Muscle layer of duodenum (tissue), 2 donors: ENCODE measurements around the gene CAD.

Experiments used
- H3K27ac ChIP-seq: one replicate; pipeline ENCODE4 v1.7.0; 2013; ENCODE audit warnings: mild to moderate bottlenecking, low read length
- H3K27me3 ChIP-seq: one replicate; pipeline ENCODE4 v1.7.0; 2013; ENCODE audit warnings: low read depth, mild to moderate bottlenecking, control low read depth, low read length
- H3K36me3 ChIP-seq, 2 donors: one replicate each; pipeline ENCODE4 v1.7.0; 2013; ENCODE audit warnings: low read length in 2 of 2, control low read depth in 1 of 2, mild to moderate bottlenecking in 1 of 2; ENCODE audit not compliant: insufficient read depth in 2 of 2, control insufficient read depth in 1 of 2
- H3K4me1 ChIP-seq, 2 donors: one replicate each; pipeline ENCODE4 v1.7.0; 2013; ENCODE audit warnings: low read length in 2 of 2, mild to moderate bottlenecking in 2 of 2, control low read depth in 1 of 2, moderate library complexity in 1 of 2; ENCODE audit not compliant: insufficient read depth in 2 of 2, control insufficient read depth in 1 of 2
- H3K4me3 ChIP-seq, 2 donors: one replicate each; pipeline ENCODE4 v1.7.0; 2013; ENCODE audit warnings: low read length in 2 of 2, low read depth in 1 of 2, mild to moderate bottlenecking in 1 of 2
- H3K9me3 ChIP-seq, 2 donors: one replicate each; pipeline ENCODE4 v1.7.0; 2013; ENCODE audit warnings: low read length in 2 of 2, control low read depth in 1 of 2, mild to moderate bottlenecking in 1 of 2; ENCODE audit not compliant: control insufficient read depth in 1 of 2
- donor health status: healthy.

Gene CAD

DNA sequence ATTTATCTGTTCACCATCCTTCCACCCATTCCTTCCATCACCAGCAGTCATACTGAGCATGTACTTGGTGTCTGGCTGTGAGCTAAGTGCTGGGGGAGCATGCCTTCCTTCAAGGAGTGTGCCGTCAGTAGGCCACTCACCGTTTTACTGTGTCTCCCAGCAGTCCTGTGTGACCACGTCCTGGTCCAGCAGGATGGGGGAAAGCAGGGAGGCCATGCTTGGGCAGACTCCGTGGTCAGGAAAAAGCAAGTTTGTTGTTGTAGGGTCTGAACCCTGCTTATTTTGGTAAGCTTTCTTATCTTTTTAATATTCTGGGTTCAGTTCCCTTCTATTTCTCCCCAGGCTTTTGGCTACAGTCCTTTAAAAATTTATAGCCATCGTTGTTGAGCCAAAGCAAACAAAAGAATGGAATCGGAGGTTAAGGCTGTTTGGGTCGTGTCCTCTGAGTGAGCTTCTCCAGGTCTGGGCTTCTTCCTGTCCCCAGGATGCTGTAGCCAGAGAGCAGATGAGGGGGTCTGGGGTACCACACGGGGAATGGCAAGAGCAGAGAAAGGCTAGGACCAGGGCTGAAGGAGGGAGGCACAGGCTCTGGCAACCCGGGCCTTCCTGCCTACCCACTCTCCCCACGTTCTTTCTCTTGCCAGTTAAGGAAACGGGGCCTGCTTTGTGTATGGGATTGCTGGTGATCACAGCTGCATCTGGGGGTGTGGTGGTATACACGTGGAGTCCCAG lies 32.2 kb downstream of the CAD start:
- peaks cover 0 to 3% of the 10 kb centered on the region in 2 donors for H3K4me1 ChIP-seq
- peaks cover 15% of the 10 kb centered on the region for H3K27me3 ChIP-seq
- no peaks in the 10 kb centered on the region for H3K9me3 ChIP-seq
- no peak overlapping the region for H3K27ac ChIP-seq
- H3K36me3 ChIP-seq, result peaks cover 1 to 3% of the 10 kb centered on the region in 2 donors
- H3K4me3 ChIP-seq, result no peak overlapping the region

DNA sequence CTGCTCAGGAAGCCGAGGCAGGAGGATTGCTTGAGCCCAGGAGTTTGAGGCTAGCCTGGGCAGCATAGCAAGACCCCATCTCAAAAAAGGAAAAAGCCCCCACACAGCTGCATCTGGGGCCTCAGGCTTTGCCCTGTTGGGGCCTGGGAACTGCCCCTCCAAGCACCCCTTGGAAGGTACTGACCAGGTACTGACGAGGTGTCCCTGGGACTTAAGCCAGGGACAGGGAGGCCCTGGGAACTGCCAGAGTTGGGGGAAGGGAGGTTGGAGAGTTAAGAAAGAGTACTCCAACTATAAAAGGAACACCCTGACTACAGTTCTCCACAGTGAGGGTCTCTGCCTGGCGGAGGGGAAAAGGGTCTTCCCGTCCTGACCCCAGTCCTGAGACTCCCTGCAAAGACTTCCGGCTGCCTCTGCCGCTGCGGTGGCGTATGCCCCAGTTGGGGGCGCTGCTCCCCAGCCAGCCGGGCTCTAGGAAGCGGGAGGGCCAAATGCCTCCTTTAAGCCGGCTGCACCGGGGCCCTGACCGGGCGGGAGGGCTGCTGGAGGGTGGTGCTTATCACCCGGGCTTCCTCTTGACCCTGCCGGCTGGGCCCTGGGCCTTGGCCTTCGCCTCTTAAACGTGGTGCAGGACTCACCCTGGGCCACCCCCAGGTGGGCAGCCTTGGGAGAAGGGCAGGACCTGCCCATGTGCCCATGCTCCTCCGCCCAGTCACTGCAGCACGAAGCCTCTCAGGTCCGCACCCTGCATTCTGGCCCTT lies 32.9 kb downstream of the CAD start:
- Histone ChIP-seq H3K4me3 (no peak overlapping the region), H3K27ac (no peak overlapping the region), H3K4me1 (peaks cover 0 to 3% of the 10 kb centered on the region in 2 donors), H3K9me3 (no peaks in the 10 kb centered on the region), H3K27me3 (peaks cover 15% of the 10 kb centered on the region), H3K36me3 (no peaks in the 10 kb centered on the region)

DNA sequence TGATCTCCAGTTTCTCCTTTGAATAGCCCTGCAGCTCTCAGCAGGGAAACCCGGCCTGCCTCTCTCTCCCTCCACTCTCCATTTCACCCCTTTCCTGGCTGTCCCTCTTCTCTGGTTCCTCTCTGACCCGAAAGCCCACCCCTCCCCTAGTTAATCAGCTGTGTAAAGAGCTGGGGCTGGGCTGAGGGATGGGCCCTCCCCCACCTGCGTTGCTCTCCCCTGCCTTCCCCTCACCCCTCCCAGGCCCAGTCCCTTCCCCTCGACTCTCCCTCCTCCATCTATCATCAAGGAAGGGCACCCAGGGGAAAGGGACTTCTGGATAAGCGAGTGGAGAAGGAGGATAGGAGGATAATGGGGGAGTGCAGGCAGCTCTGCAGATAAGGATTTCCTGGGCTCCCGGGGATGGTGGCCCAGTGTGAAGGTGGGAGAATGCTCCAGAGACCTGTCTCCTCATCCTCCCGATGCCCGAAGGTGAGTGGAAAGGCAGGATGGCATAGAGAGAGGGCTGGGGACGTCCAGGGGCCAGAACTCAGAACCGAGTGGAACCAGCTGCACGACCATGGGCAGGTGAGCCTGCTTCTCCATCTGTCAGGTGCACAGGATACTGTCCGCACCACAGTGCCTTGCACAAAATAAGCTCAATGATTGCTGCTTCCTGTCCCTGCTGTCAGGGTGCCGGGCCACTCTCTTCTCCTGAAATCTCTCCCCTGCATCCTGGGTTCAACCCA lies 33.6 kb downstream of the CAD start:
- H3K27ac ChIP-seq, result no peak overlapping the region
- H3K27me3 ChIP-seq, result peaks cover 15% of the 10 kb centered on the region
- peaks cover 0 to 3% of the 10 kb centered on the region in 2 donors for H3K4me1 ChIP-seq
- H3K9me3 ChIP-seq, result no peaks in the 10 kb centered on the region
- no peak overlapping the region for H3K4me3 ChIP-seq
- no peaks in the 10 kb centered on the region for H3K36me3 ChIP-seq

DNA sequence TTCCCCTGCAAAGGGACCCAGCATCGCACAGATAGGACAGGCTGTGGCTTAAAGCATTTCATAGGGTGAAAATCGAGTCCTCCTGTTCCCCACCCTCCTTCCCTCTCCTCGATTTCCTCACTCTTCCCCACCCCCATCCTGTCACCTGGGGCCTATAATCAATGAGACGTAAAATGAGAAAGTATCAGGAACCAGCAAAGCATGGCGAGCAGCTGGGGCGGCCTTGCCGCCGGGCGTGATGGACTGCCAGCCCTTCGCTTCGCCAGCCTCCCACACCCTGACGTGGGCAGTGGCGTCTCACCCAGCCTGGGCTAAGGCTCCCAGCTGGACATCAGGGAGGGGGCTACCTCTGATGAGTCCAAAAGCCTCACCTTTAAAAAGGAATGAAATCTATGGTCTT lies 34.6 kb downstream of the CAD start:
- no peak overlapping the region for H3K27ac ChIP-seq
- peaks cover 0 to 3% of the 10 kb centered on the region in 2 donors for H3K4me1 ChIP-seq
- H3K27me3 ChIP-seq, result peaks cover 20% of the 10 kb centered on the region
- no peaks in the 10 kb centered on the region for H3K9me3 ChIP-seq
- H3K36me3 ChIP-seq, result no peaks in the 10 kb centered on the region
- H3K4me3 ChIP-seq, result no peak overlapping the region

DNA sequence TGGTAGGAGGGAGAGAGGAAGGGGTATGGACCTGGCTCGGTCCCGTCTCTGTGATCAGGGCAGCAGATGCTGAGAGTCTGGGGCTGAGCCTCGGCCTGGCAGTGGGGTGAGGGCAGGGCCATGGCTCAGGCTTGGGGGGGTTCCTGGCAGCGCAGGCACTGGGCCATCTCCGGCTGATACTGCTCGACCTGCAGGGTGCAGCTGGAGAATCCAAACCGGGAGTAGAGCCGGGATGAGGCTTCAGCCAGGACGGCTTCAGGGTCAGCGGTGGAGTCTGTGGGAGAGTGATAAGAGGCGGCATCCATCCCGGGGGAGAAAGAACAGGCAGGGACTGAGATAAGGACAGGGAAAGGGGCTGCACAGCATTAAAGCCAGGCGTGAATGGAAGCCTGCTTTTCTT lies 38.0 kb downstream of the CAD start:
- Histone ChIP-seq H3K4me3 (no peak overlapping the region), H3K36me3 (no peaks in the 10 kb centered on the region), H3K4me1 (peaks cover 0 to 2% of the 10 kb centered on the region in 2 donors), H3K27me3 (peaks cover 36% of the 10 kb centered on the region), H3K27ac (no peak overlapping the region), H3K9me3 (no peaks in the 10 kb centered on the region)

DNA sequence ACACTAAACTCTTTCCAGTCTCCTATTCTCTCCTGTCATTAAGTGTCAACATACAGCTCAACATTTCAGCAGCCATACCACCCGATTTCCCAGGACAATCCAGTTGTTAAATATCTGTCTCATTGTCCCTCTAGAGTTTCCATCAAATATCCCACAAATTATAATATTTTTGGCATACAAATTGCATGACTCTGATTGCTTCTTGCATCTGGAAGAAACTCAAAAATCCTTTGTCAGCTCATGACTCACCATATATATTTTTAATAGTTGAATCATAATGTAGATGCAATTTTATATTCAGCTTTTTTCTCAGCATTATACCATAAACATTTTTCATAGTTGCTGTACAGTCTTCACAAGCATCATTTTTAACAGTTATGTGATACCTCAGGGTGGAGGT lies 38.5 kb downstream of the CAD start:
- H3K27me3 ChIP-seq, result peaks cover 38% of the 10 kb centered on the region
- H3K36me3 ChIP-seq, result no peaks in the 10 kb centered on the region
- H3K4me3 ChIP-seq, result no peak overlapping the region
- H3K9me3 ChIP-seq, result no peaks in the 10 kb centered on the region
- H3K4me1 ChIP-seq, result no peaks in the 10 kb centered on the region
- H3K27ac ChIP-seq, result no peak overlapping the region

DNA sequence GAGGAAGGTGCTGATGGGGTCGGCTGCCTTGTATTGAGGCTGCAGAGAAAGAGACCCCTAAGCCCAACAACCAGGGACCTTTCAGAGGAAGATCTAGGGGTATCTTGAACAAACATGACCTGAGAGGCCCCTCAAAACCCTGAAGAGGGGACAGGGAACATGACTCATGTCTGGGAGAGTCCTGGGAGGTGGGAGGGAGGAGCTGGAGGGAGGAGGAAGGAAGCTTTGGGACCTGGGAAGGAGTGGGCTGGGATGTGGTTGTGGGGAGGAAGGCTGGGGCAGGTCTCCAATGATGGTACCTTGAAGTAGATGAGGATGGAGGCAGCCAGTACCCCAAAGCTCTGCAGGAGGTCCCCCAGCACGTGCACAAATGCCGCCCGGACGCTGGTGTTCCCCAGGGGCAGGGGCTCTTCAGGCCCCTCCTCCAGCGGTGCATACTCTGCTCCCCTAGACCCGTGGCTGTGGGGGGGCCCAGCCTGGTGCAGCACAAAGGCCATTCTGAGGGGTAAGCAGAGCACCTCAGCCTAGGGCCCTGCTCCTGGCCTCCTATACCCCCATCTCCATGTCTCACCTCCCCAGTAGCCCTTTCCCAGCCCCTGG lies 39.8 kb downstream of the CAD start:
- H3K27me3 ChIP-seq, result peaks cover 39% of the 10 kb centered on the region
- peaks cover 0 to 3% of the 10 kb centered on the region in 2 donors for H3K4me1 ChIP-seq
- no peak overlapping the region for H3K27ac ChIP-seq
- no peak overlapping the region for H3K4me3 ChIP-seq
- H3K9me3 ChIP-seq, result no peaks in the 10 kb centered on the region
- no peaks in the 10 kb centered on the region for H3K36me3 ChIP-seq

DNA sequence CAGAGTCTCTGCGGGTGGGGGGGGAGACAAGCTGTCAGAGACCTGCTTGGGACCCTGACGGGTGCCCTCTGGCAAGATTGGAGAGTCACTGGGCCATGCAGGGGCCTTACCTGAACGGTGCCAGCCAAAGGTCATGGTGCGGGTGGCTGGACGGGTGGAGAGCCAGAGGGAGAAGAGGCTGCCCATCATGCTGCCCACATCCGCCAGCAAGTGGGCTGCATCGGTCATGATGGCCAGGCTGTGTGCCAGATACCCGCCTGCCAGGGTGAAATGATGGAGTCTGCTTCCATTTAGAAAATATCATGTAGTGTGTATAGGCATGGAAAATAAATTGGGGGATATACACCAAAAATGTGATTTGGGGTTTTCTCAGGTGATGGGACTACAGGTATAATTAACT lies 40.9 kb downstream of the CAD start:
- Histone ChIP-seq H3K4me1 (peaks cover 0 to 13% of the 10 kb centered on the region in 2 donors), H3K36me3 (no peaks in the 10 kb centered on the region), H3K27ac (no peak overlapping the region), H3K4me3 (no peak overlapping the region), H3K9me3 (no peaks in the 10 kb centered on the region), H3K27me3 (peaks cover 40% of the 10 kb centered on the region)

DNA sequence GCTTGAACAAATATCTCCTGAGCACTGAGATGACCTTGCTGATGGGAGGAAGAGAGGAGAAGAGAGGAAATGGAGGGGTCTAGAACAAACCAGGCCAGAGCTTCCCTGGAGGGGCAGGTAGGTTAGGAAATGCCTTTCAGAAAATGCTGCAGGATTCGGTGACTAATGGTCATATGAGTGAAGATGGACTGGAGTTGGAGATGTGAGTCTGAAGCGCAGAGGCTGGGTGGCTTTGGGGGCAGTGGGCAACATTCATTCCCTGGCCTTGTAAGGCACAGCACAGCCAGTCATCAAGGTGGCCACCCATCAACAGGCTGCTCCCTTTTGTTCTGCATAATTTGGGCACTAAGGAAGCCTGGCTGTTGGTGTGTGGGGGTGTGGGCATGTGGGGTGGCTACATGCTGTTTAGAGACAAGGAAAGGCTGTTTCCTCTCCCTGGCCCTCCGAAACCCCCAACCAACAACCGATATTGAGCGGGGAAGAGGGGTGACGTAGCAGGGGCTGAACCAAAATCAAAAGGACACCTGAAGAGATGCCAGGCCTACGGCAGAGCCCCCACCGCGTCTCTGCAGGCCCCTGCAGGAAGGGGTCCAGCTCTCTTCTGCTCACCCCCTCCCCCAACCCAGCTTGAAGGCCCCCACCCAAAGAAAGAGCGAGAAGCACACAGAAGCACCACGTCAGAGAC lies 44.2 kb downstream of the CAD start:
- H3K27ac ChIP-seq, result no peak overlapping the region
- H3K4me3 ChIP-seq, result no peak overlapping the region
- H3K4me1 ChIP-seq, result peaks cover 4 to 35% of the 10 kb centered on the region in 2 donors
- peaks cover 64% of the 10 kb centered on the region for H3K27me3 ChIP-seq
- no peaks in the 10 kb centered on the region for H3K36me3 ChIP-seq
- no peaks in the 10 kb centered on the region for H3K9me3 ChIP-seq

DNA sequence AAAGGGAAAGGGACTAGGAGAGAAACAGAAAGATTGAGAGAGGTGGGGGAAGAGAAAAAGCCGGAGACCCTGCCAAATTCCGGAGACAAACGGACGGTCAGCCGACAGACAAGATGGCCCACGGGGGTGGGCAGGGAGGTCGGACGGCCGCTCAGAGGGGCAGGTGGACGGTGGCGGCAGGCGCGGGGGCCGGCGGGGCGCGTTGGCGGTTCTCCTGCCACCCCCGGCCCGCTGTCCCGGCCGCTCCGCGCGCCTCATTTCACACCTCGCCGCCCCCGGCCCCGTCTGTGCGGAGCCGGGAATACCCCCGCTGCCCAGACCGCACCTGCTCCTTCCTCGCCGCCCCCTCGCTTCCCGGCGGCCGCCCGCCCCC lies 44.7 kb downstream of the CAD start:
- Histone ChIP-seq H3K36me3 (no peaks in the 10 kb centered on the region), H3K4me1 (peaks cover 4 to 35% of the 10 kb centered on the region in 2 donors), H3K9me3 (no peaks in the 10 kb centered on the region), H3K27me3 (peaks cover 64% of the 10 kb centered on the region), H3K27ac (no peak overlapping the region), H3K4me3 (peak overlapping the region in 1 of 2 donors; percentile 71)
